GM06990 (cell line): ENCODE results near the gene STH.

Source experiments
- DNase-seq: peaks from one replicate; pipeline ENCODE4 v3.0.0-alpha.2; 2011; ENCODE audit not compliant: insufficient read length; ENCODE audit errors: extremely low read depth
- H3K27me3 ChIP-seq: replicated peaks from 2 replicates; pipeline ENCODE4 v1.6.0; 2011; ENCODE audit warnings: low read length; ENCODE audit not compliant: control insufficient read depth, insufficient read depth
- H3K36me3 ChIP-seq: 2 replicates; pipeline ENCODE4 v1.5.1; 2011; ENCODE audit warnings: low read length; ENCODE audit not compliant: control insufficient read depth, insufficient read depth
- H3K4me3 ChIP-seq: replicated peaks from 2 replicates; pipeline ENCODE4 v1.5.1; 2011; ENCODE audit warnings: low read depth, mild to moderate bottlenecking, control low read depth, low read length
- CTCF ChIP-seq: IDR thresholded peaks from 2 replicates; pipeline ENCODE4 v1.5.1; 2011; ENCODE audit warnings: low read length, control low read depth, mild to moderate bottlenecking, inconsistent platforms; ENCODE audit not compliant: insufficient read depth, poor library complexity, severe bottlenecking

Gene STH

GRCh38 chr17:46027976-46028325 is 28.9 kb downstream of the STH start:
- Histone ChIP-seq H3K27me3 (no peaks in the 10 kb centered on the region), H3K36me3 (peaks cover 24% of the 10 kb centered on the region), H3K4me3 (no peak overlapping the region)
- TF ChIP-seq CTCF: no peak
- no peak for DNase-seq

- Histone ChIP-seq H3K36me3 (peaks cover 28% of the 10 kb centered on the region), H3K27me3 (no peaks in the 10 kb centered on the region), H3K4me3 (no peak overlapping the region)
- TF ChIP-seq CTCF: no peak
- DNase-seq: no peak
These were observed 29.3 kb downstream of the STH start for GRCh38 chr17:46028374-46028773.

- peaks cover 32% of the 10 kb centered on the region for H3K36me3 ChIP-seq
These were observed 30.0 kb downstream of the STH start for GRCh38 chr17:46028981-46029565.

GRCh38 chr17:46029627-46030026 is 30.6 kb downstream of the STH start:
- DNase-seq: no peak

More at GRCh38 chr17:46028981-46029565, 30.0 kb downstream of the STH start:
- no peak for TF ChIP-seq CTCF
- no peak for DNase-seq
- Histone ChIP-seq H3K4me3 (no peak overlapping the region), H3K27me3 (no peaks in the 10 kb centered on the region)

GRCh38 chr17:46030752-46031151 is 31.7 kb downstream of the STH start:
- H3K4me3 ChIP-seq: no peak overlapping the region
- DNase-seq: no peak
- no peaks in the 10 kb centered on the region for H3K27me3 ChIP-seq
- TF ChIP-seq CTCF: no peak
- peaks cover 35% of the 10 kb centered on the region for H3K36me3 ChIP-seq

More at GRCh38 chr17:46029627-46030026, 30.6 kb downstream of the STH start:
- no peak overlapping the region for H3K4me3 ChIP-seq
- no peaks in the 10 kb centered on the region for H3K27me3 ChIP-seq
- H3K36me3 ChIP-seq: peaks cover 35% of the 10 kb centered on the region
- TF ChIP-seq CTCF: no peak

- Histone ChIP-seq H3K27me3 (no peaks in the 10 kb centered on the region), H3K36me3 (peaks cover 35% of the 10 kb centered on the region), H3K4me3 (no peak overlapping the region)
- no peak for DNase-seq
- TF ChIP-seq CTCF: no peak
These were observed 32.4 kb downstream of the STH start for GRCh38 chr17:46031440-46031839.
